GM10847 (cell line): ENCODE results near the gene SLC10A2.

Source experiments
- POLR2A ChIP-seq: IDR thresholded peaks from 2 replicates; pipeline ENCODE4 v1.6.1; 2011; ENCODE audit not compliant: insufficient read length; ENCODE audit errors: extremely low read depth

Gene SLC10A2

DNA sequence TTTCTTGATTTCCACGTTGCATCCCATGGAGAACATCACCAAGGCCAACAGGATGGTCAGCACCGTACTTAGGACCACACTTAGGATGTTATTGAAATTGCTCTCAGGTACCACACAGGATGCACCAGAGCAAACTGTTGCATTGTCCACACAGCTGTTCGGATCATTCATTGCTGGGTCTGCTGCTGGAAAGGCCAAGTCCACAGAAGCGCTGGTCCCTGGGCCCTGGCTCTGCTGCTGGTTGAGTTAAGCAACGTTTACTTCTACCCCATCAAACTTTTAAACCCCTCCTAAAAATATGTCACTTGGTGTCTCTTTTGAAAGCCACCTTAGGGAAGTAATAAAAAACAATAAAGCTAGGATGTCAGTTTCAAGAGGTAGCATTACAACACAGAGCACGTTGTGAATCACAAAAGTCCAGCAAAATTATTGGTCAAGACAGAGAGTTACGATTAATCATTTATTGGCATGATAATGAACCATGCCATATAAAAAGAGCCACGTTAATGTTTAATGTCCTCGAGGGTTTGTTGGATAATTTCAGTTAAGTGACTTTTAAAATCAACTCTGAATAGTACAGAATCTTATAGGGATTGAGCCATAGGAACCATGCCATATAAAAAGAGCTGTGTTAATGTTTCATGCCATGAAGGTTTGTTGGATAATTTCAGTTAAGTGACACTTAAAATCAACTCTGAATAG, at the start of gene SLC10A2:
SLC10A2 (minus strand) TSS at position 339 of the 702 bp plus-strand sequence; CDS start at position 171, 168 bp downstream.
- no peak for TF ChIP-seq POLR2A

GRCh38 chr13:103107580-103107979, 41.4 kb upstream of the SLC10A2 start:
- TF ChIP-seq POLR2A = no peak

- TF ChIP-seq POLR2A = no peak
These were observed 38.1 kb upstream of the SLC10A2 start for GRCh38 chr13:103104340-103104739.

- no peak for TF ChIP-seq POLR2A
These were observed 36.3 kb upstream of the SLC10A2 start for GRCh38 chr13:103102482-103102881.

DNA sequence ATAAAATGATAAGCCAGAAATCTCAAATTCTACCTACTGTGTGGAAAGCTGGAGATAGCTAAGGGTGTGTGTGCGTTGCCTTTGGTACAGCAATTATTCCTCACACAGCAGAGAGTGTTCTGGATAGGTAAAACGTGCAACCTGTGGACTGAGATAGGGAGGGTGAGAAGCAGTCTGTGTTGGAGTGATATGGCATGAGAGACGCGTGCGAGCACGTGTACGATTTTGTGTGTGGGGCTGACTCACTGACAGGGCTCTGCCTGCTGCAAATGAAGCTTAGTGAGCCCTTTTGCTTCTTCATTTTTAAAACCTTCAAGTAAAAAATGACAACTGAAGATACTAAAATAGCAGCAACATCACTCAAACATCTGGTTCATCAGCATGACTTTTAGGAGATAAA, 35.7 kb upstream of the SLC10A2 start:
- TF ChIP-seq POLR2A = no peak

DNA sequence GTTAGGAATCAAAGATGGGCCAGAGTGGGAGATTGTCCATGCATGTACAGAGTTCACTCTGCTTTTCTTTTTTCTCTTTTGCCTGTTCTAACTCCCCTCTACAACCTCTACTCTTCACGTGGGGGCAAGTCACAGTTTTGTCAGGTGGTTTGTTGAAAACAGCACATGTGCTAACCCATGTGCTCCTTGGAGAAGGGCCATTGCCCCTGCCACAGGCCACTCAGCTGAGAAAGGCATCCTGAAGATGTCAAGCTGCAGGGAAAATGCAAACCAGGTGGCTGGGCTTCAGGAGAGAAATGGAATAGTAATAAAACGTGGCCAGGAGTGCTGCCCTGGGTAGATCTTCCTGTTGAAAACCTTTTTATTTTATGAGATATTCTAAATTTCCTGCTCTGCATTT, 35.3 kb upstream of the SLC10A2 start:
- TF ChIP-seq POLR2A = no peak

DNA sequence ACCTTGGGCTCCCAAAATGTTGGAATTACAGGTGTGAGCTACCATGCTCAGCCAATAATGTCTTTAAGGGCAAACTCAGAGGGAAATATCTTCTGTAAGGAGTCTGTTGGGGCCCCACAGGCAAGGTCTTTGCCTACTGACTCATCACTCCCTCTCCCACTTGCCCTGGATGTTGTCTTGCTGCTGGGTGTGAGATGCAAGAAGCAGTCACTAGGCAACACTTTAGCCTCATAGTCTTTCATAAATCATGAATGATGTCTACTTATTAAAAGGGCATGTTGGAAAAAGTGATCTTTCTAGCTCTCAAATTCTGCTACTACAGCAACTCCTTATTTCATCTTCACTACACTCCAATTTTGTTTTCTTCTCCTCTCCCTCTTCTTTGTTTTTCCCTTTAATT, 34.6 kb upstream of the SLC10A2 start:
- TF ChIP-seq POLR2A = no peak

- no peak for TF ChIP-seq POLR2A
These were observed 33.6 kb upstream of the SLC10A2 start for GRCh38 chr13:103099722-103100293.

DNA sequence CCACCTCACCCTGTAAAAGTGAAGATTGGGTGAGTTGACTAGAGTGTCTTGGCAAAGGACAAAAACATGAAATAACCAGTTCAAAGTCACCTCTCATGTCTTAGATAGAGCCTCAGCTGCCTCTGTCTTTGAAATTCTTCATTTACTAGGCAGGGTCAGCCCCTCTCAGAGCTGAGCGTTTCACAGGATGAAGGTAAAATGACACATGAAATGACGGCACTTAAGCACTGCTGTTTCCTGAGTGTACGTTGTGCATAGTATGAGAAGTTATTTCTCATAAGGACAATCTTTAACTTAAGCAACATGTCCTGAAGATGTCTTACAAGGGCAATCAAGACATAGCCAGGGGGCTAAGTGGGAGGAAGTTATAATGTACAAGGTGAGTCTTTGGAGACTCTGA, 32.3 kb upstream of the SLC10A2 start:
- TF ChIP-seq POLR2A = no peak

DNA sequence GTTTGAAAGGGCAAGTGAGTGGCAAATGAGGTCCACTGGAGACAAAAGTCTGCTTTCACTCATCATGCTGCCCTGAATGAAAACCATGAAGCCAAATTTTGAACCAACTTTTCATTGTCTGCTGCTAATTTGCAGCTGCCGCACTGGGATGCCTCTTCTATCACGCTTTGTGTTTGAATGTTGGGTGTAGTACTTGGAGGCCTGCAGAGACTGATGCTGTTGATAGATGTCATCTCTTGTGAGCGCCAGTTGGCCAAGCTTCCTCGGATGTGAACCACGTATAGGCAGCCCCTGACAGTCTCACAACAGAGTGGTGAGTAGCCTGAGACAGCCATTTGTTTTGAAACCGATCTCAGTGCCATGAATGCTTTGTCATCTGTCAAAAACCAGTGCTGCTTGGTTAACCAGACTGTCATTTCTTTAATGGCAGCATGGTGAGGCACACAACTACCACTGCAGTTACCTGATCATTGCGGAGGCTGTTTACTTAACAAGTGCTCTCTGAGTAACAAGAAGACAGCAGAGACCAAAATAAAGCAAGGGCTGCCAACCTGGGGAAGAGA, 31.2 kb upstream of the SLC10A2 start:
- TF ChIP-seq POLR2A = no peak

DNA sequence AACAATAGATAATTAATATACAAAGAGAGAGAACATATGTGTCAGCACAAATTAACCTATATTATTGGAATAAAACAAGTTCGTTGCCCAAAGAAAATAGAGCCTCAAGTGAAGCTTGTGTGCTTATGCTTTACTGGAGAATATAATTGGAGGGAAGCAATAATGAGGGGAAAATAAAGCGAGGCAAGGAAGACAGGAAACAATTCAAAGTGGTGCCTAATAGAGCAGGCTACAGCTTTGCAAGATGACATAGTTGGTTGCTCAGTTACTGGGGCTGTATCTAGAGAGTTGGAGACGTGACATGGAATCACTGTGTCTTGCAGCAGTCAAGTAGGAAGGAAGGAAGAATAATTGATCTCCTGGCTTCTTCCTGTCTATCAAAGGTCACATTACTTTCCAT, 21.1 kb upstream of the SLC10A2 start:
- TF ChIP-seq POLR2A = no peak

GRCh38 chr13:103081435-103081834, 15.2 kb upstream of the SLC10A2 start:
- TF ChIP-seq POLR2A = no peak

DNA sequence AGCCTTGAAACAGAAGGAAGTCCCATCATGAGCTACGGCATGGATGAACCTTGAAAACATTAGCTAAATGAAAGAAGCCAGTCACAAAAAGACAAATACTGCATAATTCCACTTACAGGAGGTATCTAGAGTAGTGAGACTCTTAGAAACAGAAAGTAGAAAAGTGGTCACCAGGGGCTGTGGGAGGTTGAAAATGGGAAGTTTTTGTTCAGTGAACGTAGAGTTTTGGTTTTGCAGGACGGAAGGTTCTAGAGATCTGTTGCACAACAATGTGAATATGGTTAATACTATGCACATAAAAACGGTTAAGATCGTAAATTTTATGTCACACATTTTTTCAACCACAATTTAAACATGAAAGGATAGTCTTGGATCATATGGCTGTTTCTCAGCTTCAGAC, 11.9 kb upstream of the SLC10A2 start:
- no peak for TF ChIP-seq POLR2A

- no peak for TF ChIP-seq POLR2A
These were observed 2.6 kb upstream of the SLC10A2 start for GRCh38 chr13:103068836-103069235.

GRCh38 chr13:103067751-103068555, 1.7 kb upstream of the SLC10A2 start:
- no peak for TF ChIP-seq POLR2A
